CD14-positive monocyte (primary cell): ENCODE results near the gene SHPK. TPM values are rescaled to one million over a fixed set of nuclear protein-coding genes. Genes with fewer than 3 reads are reported as not detected.

ENCODE experiments used
- DNase-seq, 3 donors: peaks; one replicate each; pipeline ENCODE4 v3.0.0-alpha.2; 2011 to 2022
- H2AFZ ChIP-seq: 2 replicates; pipeline ENCODE4 v1.6.0; 2012; ENCODE audit warnings: mild to moderate bottlenecking, low read depth, low read length, inconsistent platforms; ENCODE audit not compliant: insufficient read depth, poor library complexity, severe bottlenecking
- H3K27ac ChIP-seq, 2 donors: 1 replicate in 1 of 2; 2 replicates in 1 of 2; pipeline ENCODE4 v1.5.1; 2012 to 2013; ENCODE audit warnings: low read length in 2 of 2, control low read depth in 1 of 2, inconsistent platforms in 1 of 2, low read depth in 1 of 2, mild to moderate bottlenecking in 1 of 2
- H3K27me3 ChIP-seq, 2 donors: one replicate each; pipeline versions ENCODE4 v1.6.0 to v1.6.1; 2011 to 2013; ENCODE audit warnings: low read length in 2 of 2; ENCODE audit not compliant: control insufficient read depth in 2 of 2, insufficient read depth in 2 of 2
- H3K36me3 ChIP-seq, 2 donors: replicated peaks in 1 of 2; 1 replicate in 1 of 2; 2 replicates in 1 of 2; pipeline versions ENCODE4 v1.5.1 to v1.6.1; 2012 to 2013; ENCODE audit warnings: low read length in 2 of 2, control low read depth in 1 of 2, inconsistent platforms in 1 of 2, mild to moderate bottlenecking in 1 of 2; ENCODE audit not compliant: insufficient read depth in 2 of 2, control insufficient read depth in 1 of 2
- H3K4me1 ChIP-seq, 2 donors: 1 replicate in 1 of 2; 2 replicates in 1 of 2; pipeline versions ENCODE4 v1.5.1 to v1.6.1; 2012 to 2013; ENCODE audit warnings: low read length in 2 of 2, control low read depth in 1 of 2, inconsistent platforms in 1 of 2, mild to moderate bottlenecking in 1 of 2, moderate library complexity in 1 of 2; ENCODE audit not compliant: insufficient read depth in 2 of 2, control insufficient read depth in 1 of 2
- H3K4me2 ChIP-seq: replicated peaks from 2 replicates; pipeline ENCODE3; 2012; ENCODE audit warnings: low read length, moderate library complexity, mild to moderate bottlenecking; ENCODE audit not compliant: poor library complexity, severe bottlenecking; ENCODE audit errors: extremely low read depth
- H3K4me3 ChIP-seq, 3 experiments: fragments of 200-600 bp in 1 of 3; sonication (generic) in 1 of 3; replicated peaks in 1 of 3; 1 replicate in 2 of 3; 2 replicates in 1 of 3; pipeline ENCODE4 v1.5.1; 2011 to 2013; ENCODE audit warnings: low read length in 3 of 3, mild to moderate bottlenecking in 3 of 3, control low read depth in 2 of 3, low read depth in 2 of 3, inconsistent platforms in 1 of 3, moderate library complexity in 1 of 3
- H3K79me2 ChIP-seq: 2 replicates; pipeline ENCODE4 v1.6.0; 2012; ENCODE audit warnings: mild to moderate bottlenecking, control low read depth, inconsistent platforms, low read length, moderate library complexity; ENCODE audit not compliant: insufficient read depth
- H3K9ac ChIP-seq: 2 replicates; pipeline ENCODE4 v1.6.0; 2017; ENCODE audit warnings: low read length, mild to moderate bottlenecking; ENCODE audit not compliant: insufficient read depth, poor library complexity, severe bottlenecking
- H3K9me3 ChIP-seq, 2 donors: replicated peaks in 1 of 2; 1 replicate in 1 of 2; 2 replicates in 1 of 2; pipeline versions ENCODE4 v1.5.1 to v1.6.1; 2012 to 2013; ENCODE audit warnings: low read length in 2 of 2, control low read depth in 1 of 2; ENCODE audit not compliant: control insufficient read depth in 1 of 2, insufficient read depth in 1 of 2
- H4K20me1 ChIP-seq: 2 replicates; pipeline ENCODE4 v1.6.0; 2012; ENCODE audit warnings: mild to moderate bottlenecking, low read length, control low read depth, moderate library complexity; ENCODE audit not compliant: insufficient read depth
- H3K27ac Mint-ChIP-seq, 7 donors: one replicate each; pipeline ENCODE4 v1.8.0; 2020; ENCODE audit warnings: mild to moderate bottlenecking in 7 of 7, mixed read lengths in 7 of 7, moderate library complexity in 6 of 7, inconsistent platforms in 2 of 7
- H3K27me3 Mint-ChIP-seq, 3 donors: one replicate each; pipeline ENCODE4 v1.8.0; 2021 to 2022; ENCODE audit warnings: low read depth in 3 of 3, mild to moderate bottlenecking in 3 of 3, mixed read lengths in 3 of 3, moderate library complexity in 3 of 3, inconsistent platforms in 1 of 3
- H3K36me3 Mint-ChIP-seq, 2 donors: one replicate each; pipeline ENCODE4 v1.8.0; 2020; ENCODE audit warnings: mixed read lengths in 2 of 2, inconsistent platforms in 1 of 2, mild to moderate bottlenecking in 1 of 2
- H3K4me1 Mint-ChIP-seq: one replicate; pipeline ENCODE4 v1.8.0; 2020; ENCODE audit warnings: mild to moderate bottlenecking, mixed read lengths
- H3K4me3 Mint-ChIP-seq, 2 donors: one replicate each; pipeline ENCODE4 v1.8.0; 2020; ENCODE audit warnings: mild to moderate bottlenecking in 2 of 2, mixed read lengths in 2 of 2, moderate library complexity in 1 of 2
- H3K9me3 Mint-ChIP-seq, 7 donors: one replicate each; pipeline ENCODE4 v1.8.0; 2020 to 2022; ENCODE audit warnings: mixed read lengths in 7 of 7, mild to moderate bottlenecking in 6 of 7, moderate library complexity in 6 of 7, inconsistent platforms in 2 of 7
- WGBS: methylation state at CpG from one replicate; pipeline ENCODE4 v1.1.5; 2013; ENCODE audit warnings: missing lambda C conversion rate; ENCODE audit not compliant: insufficient coverage; 5-methylcytosine and 5-hydroxymethylcytosine counted together
- intact Hi-C, 2 donors: fragments of 100-400 bp; cut with micrococcal nuclease; formaldehyde crosslinking; loops; one replicate each; pipeline versions ENCODE4 v1.15.0 to v1.15.1; 2023
- polyA plus RNA-seq, 3 donors: library from polyadenylated mRNA; depleted of rRNA in 1 of 3; unstranded in 2 of 3; stranded (reverse) in 1 of 3; fragments of 300-500 nt in 2 of 3; fragments of >200 nt in 1 of 3; fragmentation: Illumina TruSeq in 2 of 3; gene quantifications; 1 replicate in 2 of 3; 2 replicates in 1 of 3; pipeline ENCODE4 v1.2.3, GENCODE V29; 2012 to 2021
- TF ChIP-seq, protein P1 (sequence below): fragments of 200-600 bp; IDR thresholded peaks from one replicate; pipeline ENCODE4 v1.8.0; 2022; ENCODE audit warnings: antibody characterized with exemption, mild to moderate bottlenecking

Gene SHPK
- polyA plus RNA-seq, 3 donors: 4.3 to 4.6 (median 4.6) TPM

- H3K9me3 ChIP-seq: no peaks in the 10 kb centered on the region
- intact Hi-C loops: no loop called here
- H3K27me3 Mint-ChIP-seq: no peaks in the 10 kb centered on the region
- no peaks in the 10 kb centered on the region for H4K20me1 ChIP-seq
- no peak overlapping the region for H3K4me3 ChIP-seq
- no peak overlapping the region for H3K4me3 Mint-ChIP-seq
- TF ChIP-seq, protein P1, sequence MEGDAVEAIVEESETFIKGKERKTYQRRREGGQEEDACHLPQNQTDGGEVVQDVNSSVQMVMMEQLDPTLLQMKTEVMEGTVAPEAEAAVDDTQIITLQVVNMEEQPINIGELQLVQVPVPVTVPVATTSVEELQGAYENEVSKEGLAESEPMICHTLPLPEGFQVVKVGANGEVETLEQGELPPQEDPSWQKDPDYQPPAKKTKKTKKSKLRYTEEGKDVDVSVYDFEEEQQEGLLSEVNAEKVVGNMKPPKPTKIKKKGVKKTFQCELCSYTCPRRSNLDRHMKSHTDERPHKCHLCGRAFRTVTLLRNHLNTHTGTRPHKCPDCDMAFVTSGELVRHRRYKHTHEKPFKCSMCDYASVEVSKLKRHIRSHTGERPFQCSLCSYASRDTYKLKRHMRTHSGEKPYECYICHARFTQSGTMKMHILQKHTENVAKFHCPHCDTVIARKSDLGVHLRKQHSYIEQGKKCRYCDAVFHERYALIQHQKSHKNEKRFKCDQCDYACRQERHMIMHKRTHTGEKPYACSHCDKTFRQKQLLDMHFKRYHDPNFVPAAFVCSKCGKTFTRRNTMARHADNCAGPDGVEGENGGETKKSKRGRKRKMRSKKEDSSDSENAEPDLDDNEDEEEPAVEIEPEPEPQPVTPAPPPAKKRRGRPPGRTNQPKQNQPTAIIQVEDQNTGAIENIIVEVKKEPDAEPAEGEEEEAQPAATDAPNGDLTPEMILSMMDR: no peak
- DNase-seq: no peak
- no peaks in the 10 kb centered on the region for H3K4me1 Mint-ChIP-seq
- peaks cover 30 to 38% of the 10 kb centered on the region in 2 donors for H3K36me3 ChIP-seq
- H2AFZ ChIP-seq: no peak overlapping the region
- H3K9me3 Mint-ChIP-seq: no peaks in the 10 kb centered on the region
- no peaks in the 10 kb centered on the region for H3K4me1 ChIP-seq
- no peak overlapping the region for H3K4me2 ChIP-seq
- H3K27ac Mint-ChIP-seq: no peak overlapping the region
- H3K27me3 ChIP-seq: no peaks in the 10 kb centered on the region
- 97% methylated on average over 16 of the region's 17 CpGs for WGBS
- H3K9ac ChIP-seq: no peak overlapping the region
- no peaks in the 10 kb centered on the region for H3K79me2 ChIP-seq
- no peak overlapping the region for H3K27ac ChIP-seq
- peaks cover 23 to 33% of the 10 kb centered on the region in 2 donors for H3K36me3 Mint-ChIP-seq
These were observed 50.2 kb downstream of the SHPK start for GRCh38 chr17:3585826-3586225.

GRCh38 chr17:3583456-3583855, 52.6 kb downstream of the SHPK start:
- no peak overlapping the region for H3K4me3 Mint-ChIP-seq
- H3K9me3 Mint-ChIP-seq: no peaks in the 10 kb centered on the region
- Histone ChIP-seq H3K9me3 (no peaks in the 10 kb centered on the region), H3K36me3 (peaks cover 15 to 23% of the 10 kb centered on the region in 2 donors), H4K20me1 (no peaks in the 10 kb centered on the region), H3K4me1 (no peaks in the 10 kb centered on the region), H3K4me3 (no peak overlapping the region), H3K27ac (no peak overlapping the region), H3K79me2 (no peaks in the 10 kb centered on the region), H2AFZ (no peak overlapping the region), H3K4me2 (no peak overlapping the region), H3K27me3 (no peaks in the 10 kb centered on the region), H3K9ac (no peak overlapping the region)
- no peaks in the 10 kb centered on the region for H3K4me1 Mint-ChIP-seq
- DNase-seq: no peak
- TF ChIP-seq, protein P1: no peak
- peaks cover 0 to 1% (median 0%) of the 10 kb centered on the region in 3 donors for H3K27me3 Mint-ChIP-seq
- H3K27ac Mint-ChIP-seq: no peak overlapping the region
- intact Hi-C loops: no loop called here
- H3K36me3 Mint-ChIP-seq: peaks cover 18 to 28% of the 10 kb centered on the region in 2 donors
- 97% methylated on average over 5 of the region's 9 CpGs for WGBS
